H1 (cell line): ENCODE data around the gene UNC13C. TPM values are rescaled to one million over a fixed set of nuclear protein-coding genes. Genes with fewer than 3 reads are reported as not detected.

Experiments
- CTCF ChIA-PET: fragments of 300-600 bp; sonication (Branson Sonifier 250); formaldehyde crosslinking; loops from one replicate; lab custom pipeline; 2021; ENCODE audit not compliant: partially characterized antibody; lab: Charles Lee
- POLR2A ChIA-PET: fragments of 300-600 bp; sonication (Branson Sonifier 250); formaldehyde crosslinking; loops from one replicate; lab custom pipeline; 2021; ENCODE audit warnings: inconsistent platforms; ENCODE audit not compliant: partially characterized antibody; lab: Charles Lee
- DNase-seq, 2 experiments: peaks; one replicate each; pipeline versions ENCODE4 v3.0.0 to v3.0.0-alpha.2; 2010 to 2022; ENCODE audit warnings: low spot score in 2 of 2, low read depth in 1 of 2, mixed read lengths in 1 of 2
- FAIRE-seq: peaks from 2 replicates; lab custom pipeline; 2011; peaks lifted over from hg19 to GRCh38; lab: Jason Lieb, UNC
- H2AFZ ChIP-seq: 2 replicates; pipeline ENCODE4 v1.8.1; 2012; ENCODE audit warnings: low read length, inconsistent platforms
- H2AK5ac ChIP-seq: 2 replicates; pipeline ENCODE4 v1.6.1; 2013; ENCODE audit warnings: low read depth, low read length
- H2BK120ac ChIP-seq: replicated peaks from 2 replicates; pipeline ENCODE3; 2013; ENCODE audit warnings: low read depth, low read length, inconsistent platforms
- H2BK12ac ChIP-seq: 2 replicates; pipeline ENCODE4 v1.6.1; 2013; ENCODE audit warnings: low read depth, low read length
- H2BK15ac ChIP-seq: 2 replicates; pipeline ENCODE4 v1.6.1; 2013; ENCODE audit warnings: low read length
- H2BK20ac ChIP-seq: 2 replicates; pipeline ENCODE4 v1.6.1; 2013; ENCODE audit warnings: low read length
- H2BK5ac ChIP-seq: 2 replicates; pipeline ENCODE4 v1.6.1; 2013; ENCODE audit warnings: low read depth, low read length
- H3K14ac ChIP-seq: 2 replicates; pipeline ENCODE4 v1.6.1; 2013; ENCODE audit warnings: inconsistent platforms; ENCODE audit not compliant: insufficient read length
- H3K18ac ChIP-seq: 2 replicates; pipeline ENCODE4 v1.6.1; 2013; ENCODE audit warnings: low read length; ENCODE audit errors: extremely low read depth
- H3K23ac ChIP-seq: 2 replicates; pipeline ENCODE4 v1.6.1; 2013; ENCODE audit warnings: inconsistent platforms; ENCODE audit not compliant: insufficient read length
- H3K23me2 ChIP-seq: 2 replicates; pipeline ENCODE4 v1.6.1; 2013; ENCODE audit warnings: low read depth, low read length
- H3K27ac ChIP-seq: 2 replicates; pipeline ENCODE4 v1.6.1; 2011; ENCODE audit warnings: low read depth, low read length, inconsistent platforms
- H3K27me3 ChIP-seq, 4 experiments: replicated peaks in 1 of 4; 1 replicate in 1 of 4; 2 replicates in 3 of 4; pipeline versions ENCODE4 v1.6.1 to v1.8.1; 2011 to 2013; ENCODE audit warnings: low read length in 3 of 4, mild to moderate bottlenecking in 3 of 4, inconsistent platforms in 2 of 4, mixed read lengths in 2 of 4, moderate library complexity in 1 of 4; ENCODE audit not compliant: control insufficient read depth in 3 of 4, insufficient read depth in 3 of 4; ENCODE audit errors: extremely low read depth in 1 of 4
- H3K36me3 ChIP-seq, 4 experiments: 2 replicates each; pipeline versions ENCODE4 v1.6.1 to v1.8.1; 2011 to 2013; ENCODE audit warnings: mild to moderate bottlenecking in 4 of 4, low read length in 3 of 4, moderate library complexity in 2 of 4, control low read depth in 1 of 4, inconsistent platforms in 1 of 4; ENCODE audit not compliant: insufficient read depth in 4 of 4, control insufficient read depth in 2 of 4
- H3K4ac ChIP-seq: replicated peaks from 2 replicates; pipeline ENCODE3; 2013; ENCODE audit warnings: low read length, low read depth, mixed read lengths, inconsistent platforms; ENCODE audit not compliant: insufficient read length
- H3K4me1 ChIP-seq, 4 experiments: replicated peaks in 1 of 4; 1 replicate in 1 of 4; 2 replicates in 3 of 4; pipeline versions ENCODE4 v1.6.1 to v1.8.1; 2011 to 2013; ENCODE audit warnings: low read length in 3 of 4, inconsistent platforms in 2 of 4, mixed read lengths in 1 of 4; ENCODE audit not compliant: insufficient read depth in 4 of 4, control insufficient read depth in 3 of 4
- H3K4me2 ChIP-seq, 2 experiments: 2 replicates each; pipeline versions ENCODE4 v1.6.1 to v1.8.1; 2011 to 2013; ENCODE audit warnings: low read depth in 2 of 2, low read length in 2 of 2, control low read depth in 1 of 2, inconsistent platforms in 1 of 2, mild to moderate bottlenecking in 1 of 2; ENCODE audit not compliant: insufficient read depth in 1 of 2
- H3K4me3 ChIP-seq, 4 experiments: fragments of 200-600, 300-600 bp in 1 of 4; sonication (generic), shearing (Covaris generic), sonication (Bioruptor Twin) in 1 of 4; 2 replicates each; pipeline versions ENCODE4 v1.5.1 to v1.8.1; 2011 to 2016; ENCODE audit warnings: low read length in 4 of 4, low read depth in 3 of 4, control low read depth in 2 of 4, inconsistent platforms in 2 of 4, mild to moderate bottlenecking in 2 of 4, mixed read lengths in 1 of 4, moderate library complexity in 1 of 4; ENCODE audit not compliant: insufficient read depth in 2 of 4; ENCODE audit errors: extremely low read depth in 1 of 4
- H3K56ac ChIP-seq: replicated peaks from 2 replicates; pipeline ENCODE3; 2013; ENCODE audit warnings: low read depth, mild to moderate bottlenecking, mixed read lengths, low read length, inconsistent platforms; ENCODE audit not compliant: insufficient read length
- H3K79me1 ChIP-seq: 2 replicates; pipeline ENCODE4 v1.6.1; 2013; ENCODE audit warnings: low read depth, low read length, control low read depth
- H3K79me2 ChIP-seq, 2 experiments: 2 replicates each; pipeline versions ENCODE4 v1.6.1 to v1.8.1; 2012 to 2013; ENCODE audit warnings: low read length in 2 of 2, mild to moderate bottlenecking in 2 of 2, inconsistent platforms in 1 of 2; ENCODE audit not compliant: insufficient read depth in 2 of 2, control insufficient read depth in 1 of 2
- H3K9ac ChIP-seq, 4 experiments: replicated peaks in 1 of 4; 1 replicate in 1 of 4; 2 replicates in 3 of 4; pipeline versions ENCODE4 v1.6.1 to v1.8.1; 2011 to 2013; ENCODE audit warnings: low read depth in 3 of 4, low read length in 3 of 4, control low read depth in 2 of 4, mild to moderate bottlenecking in 2 of 4, moderate library complexity in 2 of 4, inconsistent platforms in 1 of 4; ENCODE audit errors: extremely low read depth in 1 of 4
- H3K9me3 ChIP-seq, 2 experiments: 2 replicates each; pipeline versions ENCODE4 v1.6.1 to v1.8.1; 2012 to 2013; ENCODE audit warnings: mild to moderate bottlenecking in 2 of 2, moderate library complexity in 2 of 2, control low read depth in 1 of 2, inconsistent platforms in 1 of 2, low read depth in 1 of 2, low read length in 1 of 2, mixed read lengths in 1 of 2; ENCODE audit not compliant: insufficient read depth in 2 of 2
- H4K20me1 ChIP-seq, 2 experiments: replicated peaks in 1 of 2; 2 replicates each; pipeline versions ENCODE3 to v1.8.1; 2011 to 2013; ENCODE audit warnings: inconsistent platforms in 2 of 2, low read length in 2 of 2, mild to moderate bottlenecking in 1 of 2; ENCODE audit not compliant: insufficient read depth in 2 of 2, control insufficient read depth in 1 of 2
- H4K5ac ChIP-seq: 2 replicates; pipeline ENCODE4 v1.6.1; 2013; ENCODE audit warnings: low read length, low read depth, mixed read lengths, inconsistent platforms; ENCODE audit not compliant: insufficient read length
- H4K8ac ChIP-seq: 2 replicates; pipeline ENCODE4 v1.8.0; 2013; ENCODE audit warnings: mild to moderate bottlenecking, moderate library complexity, low read length, inconsistent platforms; ENCODE audit not compliant: insufficient read depth; ENCODE audit errors: extremely low read depth
- H4K91ac ChIP-seq: replicated peaks from 2 replicates; pipeline ENCODE3; 2013; ENCODE audit warnings: low read length, mixed read lengths, inconsistent platforms; ENCODE audit not compliant: insufficient read length
- ATF3 ChIP-seq: IDR thresholded peaks from 2 replicates; pipeline ENCODE4 v1.6.1; 2011; ENCODE audit warnings: low read depth, mild to moderate bottlenecking, low read length; ENCODE audit not compliant: insufficient read depth
- E2F6 ChIP-seq: IDR thresholded peaks from 2 replicates; pipeline ENCODE4 v1.6.1; 2012; ENCODE audit warnings: inconsistent platforms
- FOSL1 ChIP-seq: IDR thresholded peaks from 2 replicates; pipeline ENCODE4 v1.6.1; 2011; ENCODE audit warnings: mild to moderate bottlenecking, low read depth, low read length, moderate library complexity; ENCODE audit not compliant: insufficient read depth
- HDAC2 ChIP-seq, 2 experiments: fragments of 300-600 bp in 1 of 2; sonication (generic) in 1 of 2; IDR thresholded peaks; 2 replicates each; pipeline ENCODE4 v1.6.1; 2011 to 2012; ENCODE audit warnings: low read depth in 2 of 2, low read length in 2 of 2, mild to moderate bottlenecking in 2 of 2, moderate library complexity in 2 of 2, borderline replicate concordance in 1 of 2, inconsistent platforms in 1 of 2
- MAFK ChIP-seq: IDR thresholded peaks from 2 replicates; pipeline ENCODE4 v1.6.1; 2012; ENCODE audit warnings: low read depth, mild to moderate bottlenecking, improper control_type of control experiment, low read length
- PHF8 ChIP-seq: fragments of 200-600 bp; sonication (generic); conservative IDR thresholded peaks from 2 replicates; pipeline ENCODE4 v1.7.1; 2012; ENCODE audit warnings: low read depth, mild to moderate bottlenecking, inconsistent platforms, low read length, moderate library complexity
- SIN3A ChIP-seq, 2 experiments: IDR thresholded peaks in 1 of 2; conservative IDR thresholded peaks in 1 of 2; 2 replicates each; pipeline ENCODE4 v1.6.1; 2011 to 2012; ENCODE audit warnings: low read length in 2 of 2, improper control_type of control experiment in 1 of 2, low read depth in 1 of 2, mild to moderate bottlenecking in 1 of 2
- WGBS, 2 experiments: shearing (Covaris generic) in 1 of 2; methylation state at CpG; one replicate each; pipeline versions ENCODE4 v1.1.6 to v1.1.7; 2013 to 2015; ENCODE audit warnings: low lambda C conversion rate in 2 of 2, mixed read lengths in 2 of 2, inconsistent platforms in 1 of 2, low coverage in 1 of 2, missing lambda C conversion rate in 1 of 2; ENCODE audit not compliant: insufficient replicate concordance in 2 of 2, insufficient coverage in 1 of 2, insufficient read length in 1 of 2; ENCODE audit errors: extremely low coverage in 1 of 2, missing lambda C conversion rate in 1 of 2; 5-methylcytosine and 5-hydroxymethylcytosine counted together
- polyA plus RNA-seq, 7 experiments: library from polyadenylated mRNA; depleted of rRNA in 3 of 7; stranded (reverse) in 5 of 7; unstranded in 2 of 7; fragments of >200 nt in 5 of 7; fragments of 200-250 nt in 2 of 7; gene quantifications; 1 replicate in 5 of 7; 2 replicates in 1 of 7; 4 replicates in 1 of 7; pipeline versions ENCODE4 v1.2.1 to v1.2.3, GENCODE V29; 2011 to 2013; ENCODE audit warnings: missing spikeins in 2 of 7, mixed read lengths in 2 of 7
- total RNA-seq: library from RNA; stranded (reverse); fragmentation: NEBNext Ultra II Directional; extraction: Animal tissue kit (Norgen Biotek cat#: 25700); gene quantifications from 2 replicates; pipeline ENCODE4 v1.2.1, GENCODE V29; 2021

Gene UNC13C
- total and polyA plus RNA-seq, 2 of the 8 experiments (the other 6 are each of a cell fraction or from before 2014, with no cell fraction given), result 0.02 to 0.13 TPM

- no peak overlapping the region for H3K14ac ChIP-seq
- no peak overlapping the region for H2BK120ac ChIP-seq
- H3K79me1 ChIP-seq, result no peaks in the 10 kb centered on the region
- H3K9me3 ChIP-seq, result peaks cover 7% of the 10 kb centered on the region in 2 experiments
- no peak overlapping the region for H2AFZ ChIP-seq
- H4K5ac ChIP-seq, result no peak overlapping the region
- no peak overlapping the region for H2BK12ac ChIP-seq
- FAIRE-seq, result no peak
- H3K56ac ChIP-seq, result no peak overlapping the region
- H3K79me2 ChIP-seq, result no peaks in the 10 kb centered on the region
- no peak overlapping the region for H2AK5ac ChIP-seq
- H4K8ac ChIP-seq, result no peak overlapping the region
- H3K27ac ChIP-seq, result no peak overlapping the region
- H3K36me3 ChIP-seq, result no peaks in the 10 kb centered on the region
- no peak overlapping the region for H3K4me2 ChIP-seq
- H4K20me1 ChIP-seq, result no peaks in the 10 kb centered on the region
- H2BK5ac ChIP-seq, result no peak overlapping the region
- no peaks in the 10 kb centered on the region for H3K23me2 ChIP-seq
- H3K4me1 ChIP-seq, result no peaks in the 10 kb centered on the region; a peak in 1 of 7 replicates
- no peak overlapping the region for H3K18ac ChIP-seq
- peaks cover 0 to 1% (median 0%) of the 10 kb centered on the region in 4 experiments; a peak in 1 of 7 replicates for H3K27me3 ChIP-seq
- H4K91ac ChIP-seq, result no peak overlapping the region
- no peak overlapping the region for H3K4me3 ChIP-seq
- H3K4ac ChIP-seq, result no peak overlapping the region
- H3K23ac ChIP-seq, result no peak overlapping the region
- no peak overlapping the region for H3K9ac ChIP-seq
- H2BK20ac ChIP-seq, result no peak overlapping the region
- POLR2A ChIA-PET, result no interaction called here
- WGBS, 2 experiments, result 84% methylated on average over 2 of the region's 2 CpGs; no CpG with 5 or more reads in 1 of the 2 experiments
- DNase-seq, result no peak
- H2BK15ac ChIP-seq, result no peak overlapping the region
- CTCF ChIA-PET, result no interaction called here
- TF ChIP-seq SIN3A (conservative IDR thresholded peaks at IDR 0.05 in 1 of 2, IDR thresholded peaks at IDR 0.05 in 1 of 2; ENCODE audit: low read depth in 1 of 2, low read length in 2 of 2) (no peak), E2F6 (no peak), PHF8 (no peak), HDAC2 (IDR thresholded peaks at IDR 0.05; ENCODE audit: borderline replicate concordance in 1 of 2, low read depth in 2 of 2, low read length in 2 of 2) (no peak), FOSL1 (no peak), ATF3 (no peak), MAFK (no peak)
Observed at GRCh38 chr15:54514601-54515000, 536.4 kb downstream of the UNC13C start.
